Activated naive CD8-positive, alpha-beta T cell treated with anti-CD3 and anti-CD28 coated beads for 36 hours (primary cell): ENCODE measurements around the gene STXBP5L. TPM values are rescaled to one million over a fixed set of nuclear protein-coding genes. Genes with fewer than 3 reads are reported as not detected.
"Not testable (repeated sequence)": the region's sequence is repeated elsewhere in the genome, so short reads cannot be mapped to it uniquely, and the experiment has no call there.

Experiments used
- DNase-seq: peaks from one replicate; pipeline ENCODE4 v3.0.0; 2021
- H3K27ac Mint-ChIP-seq: one replicate; pipeline ENCODE4 v1.8.0; 2022; ENCODE audit warnings: mild to moderate bottlenecking, moderate library complexity, mixed read lengths
- H3K27me3 Mint-ChIP-seq: one replicate; pipeline ENCODE4 v1.8.0; 2022; ENCODE audit warnings: mild to moderate bottlenecking, mixed read lengths
- H3K36me3 Mint-ChIP-seq: one replicate; pipeline ENCODE4 v1.8.0; 2021; ENCODE audit warnings: mild to moderate bottlenecking, mixed read lengths
- H3K4me1 Mint-ChIP-seq: one replicate; pipeline ENCODE4 v1.8.0; 2021; ENCODE audit warnings: mixed read lengths
- H3K4me3 Mint-ChIP-seq: one replicate; pipeline ENCODE4 v1.8.0; 2022; ENCODE audit warnings: mild to moderate bottlenecking, moderate library complexity, mixed read lengths
- H3K9me3 Mint-ChIP-seq: one replicate; pipeline ENCODE4 v1.8.0; 2022; ENCODE audit warnings: mixed read lengths
- total RNA-seq, 2 experiments: library from RNA; stranded (reverse); gene quantifications; one replicate each; pipeline ENCODE4 v1.2.3, GENCODE V29; 2021

Gene STXBP5L
- total RNA-seq, 2 experiments from 2014 or later: not detected

GRCh38 chr3:121399820-121400219 is 491.8 kb downstream of the STXBP5L start:
- Mint-ChIP-seq H3K36me3 (peaks cover 4% of the 10 kb centered on the region), H3K27ac (no peak overlapping the region), H3K4me3 (no peak overlapping the region), H3K27me3 (peaks cover 19% of the 10 kb centered on the region), H3K4me1 (no peaks in the 10 kb centered on the region), H3K9me3 (no peaks in the 10 kb centered on the region)
- no peak for DNase-seq

GRCh38 chr3:121405631-121406030 is 497.6 kb downstream of the STXBP5L start:
- no peak overlapping the region for H3K4me3 Mint-ChIP-seq
- peaks cover 13% of the 10 kb centered on the region for H3K4me1 Mint-ChIP-seq
- peaks cover 10% of the 10 kb centered on the region for H3K27me3 Mint-ChIP-seq

GRCh38 chr3:121411523-121411922 is 503.5 kb downstream of the STXBP5L start:
- no peak overlapping the region for H3K4me3 Mint-ChIP-seq
- H3K27me3 Mint-ChIP-seq: peaks cover 13% of the 10 kb centered on the region
- H3K9me3 Mint-ChIP-seq: no peaks in the 10 kb centered on the region
- no peak overlapping the region for H3K27ac Mint-ChIP-seq
- H3K36me3 Mint-ChIP-seq: peaks cover 2% of the 10 kb centered on the region
- peaks cover 21% of the 10 kb centered on the region for H3K4me1 Mint-ChIP-seq
- no peak for DNase-seq

More at GRCh38 chr3:121405631-121406030, 497.6 kb downstream of the STXBP5L start:
- DNase-seq: no peak
- no peaks in the 10 kb centered on the region for H3K36me3 Mint-ChIP-seq
- H3K9me3 Mint-ChIP-seq: no peaks in the 10 kb centered on the region
- no peak overlapping the region for H3K27ac Mint-ChIP-seq

DNA sequence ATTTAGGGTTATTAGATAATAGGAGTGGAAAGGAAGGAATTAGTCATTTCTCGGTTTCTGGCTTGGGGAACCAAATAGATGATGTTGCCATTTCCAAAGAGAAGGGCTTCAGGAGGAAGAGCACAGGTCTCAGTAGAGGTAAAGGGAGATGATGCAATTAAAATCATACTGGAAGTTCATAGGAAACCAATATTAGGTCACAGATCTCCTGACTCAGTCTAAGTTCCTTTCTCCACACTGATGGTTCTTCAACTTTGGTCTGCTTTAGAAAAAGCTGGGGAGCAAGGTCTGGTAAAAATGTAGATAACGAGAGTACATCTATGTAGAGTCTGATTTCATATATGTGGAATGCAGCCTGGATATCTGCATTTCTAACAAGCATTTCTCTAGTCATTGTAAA is 506.9 kb downstream of the STXBP5L start:
- DNase-seq: no peak
- Mint-ChIP-seq H3K4me1 (peaks cover 11% of the 10 kb centered on the region), H3K36me3 (peaks cover 5% of the 10 kb centered on the region), H3K9me3 (no peaks in the 10 kb centered on the region), H3K27ac (no peak overlapping the region), H3K27me3 (peaks cover 3% of the 10 kb centered on the region), H3K4me3 (no peak overlapping the region)

GRCh38 chr3:121418182-121418581 is 510.2 kb downstream of the STXBP5L start:
- Mint-ChIP-seq H3K27me3 (no peaks in the 10 kb centered on the region), H3K27ac (no peak overlapping the region), H3K9me3 (no peaks in the 10 kb centered on the region), H3K4me3 (no peak overlapping the region), H3K36me3 (peaks cover 5% of the 10 kb centered on the region), H3K4me1 (peaks cover 6% of the 10 kb centered on the region)
- no peak for DNase-seq

- Mint-ChIP-seq H3K4me1 (no peaks in the 10 kb centered on the region), H3K36me3 (peaks cover 32% of the 10 kb centered on the region), H3K27ac (no peak overlapping the region), H3K4me3 (no peak overlapping the region), H3K9me3 (no peaks in the 10 kb centered on the region), H3K27me3 (no peaks in the 10 kb centered on the region)
- no peak for DNase-seq
Observed at GRCh38 chr3:121424549-121424948, 516.5 kb downstream of the STXBP5L start.

DNA sequence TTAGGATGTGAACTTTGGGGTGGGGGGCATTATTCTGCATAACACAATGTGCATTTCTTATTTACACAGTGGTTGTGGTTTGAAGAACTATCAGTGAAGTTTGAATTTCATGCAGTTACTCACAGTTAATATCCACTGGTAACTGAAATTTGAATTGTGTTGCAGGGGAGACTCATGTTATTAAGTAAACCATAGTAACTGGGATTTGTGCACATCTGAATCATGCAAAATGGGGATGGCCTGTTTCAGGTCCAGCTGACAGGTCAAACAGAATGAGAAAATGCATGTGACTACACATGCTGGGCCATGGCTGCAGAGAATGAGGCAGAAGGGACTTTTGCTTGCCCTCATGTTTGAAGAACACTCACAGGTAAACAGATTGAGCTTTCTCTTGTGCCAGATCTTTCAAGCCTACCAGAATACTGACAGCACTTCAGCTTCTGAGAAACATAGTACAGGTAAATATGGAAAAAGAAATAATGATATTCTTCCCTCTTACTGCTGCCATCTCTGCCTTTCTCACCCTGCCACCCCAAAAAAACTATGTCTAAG is 522.7 kb downstream of the STXBP5L start:
- no peak overlapping the region for H3K27ac Mint-ChIP-seq
- no peak overlapping the region for H3K4me3 Mint-ChIP-seq
- peaks cover 11% of the 10 kb centered on the region for H3K4me1 Mint-ChIP-seq
- no peaks in the 10 kb centered on the region for H3K27me3 Mint-ChIP-seq
- H3K36me3 Mint-ChIP-seq: peaks cover 68% of the 10 kb centered on the region
- DNase-seq: no peak
- peaks cover 1% of the 10 kb centered on the region for H3K9me3 Mint-ChIP-seq

GRCh38 chr3:121431726-121432517 is 523.9 kb downstream of the STXBP5L start:
- H3K4me3 Mint-ChIP-seq: no peak overlapping the region
- DNase-seq: peak; percentile 28

DNA sequence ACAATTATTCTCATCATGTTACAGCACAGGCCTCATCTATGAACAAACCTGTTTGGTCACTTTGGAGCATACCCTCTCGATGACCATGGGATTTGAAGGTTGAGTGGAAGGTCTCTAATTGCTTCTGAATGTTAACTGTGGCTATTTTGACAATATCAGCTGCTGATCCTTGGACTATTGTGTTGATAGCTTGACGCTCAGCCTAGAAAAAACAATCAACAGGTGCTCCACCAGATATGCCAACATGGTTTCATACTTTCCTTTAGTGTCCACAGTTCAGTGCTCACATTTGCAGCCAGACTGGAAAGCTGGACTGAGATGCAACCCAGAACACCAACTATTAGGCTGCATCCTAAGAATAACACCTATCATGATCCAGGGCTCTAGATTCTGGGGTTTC is 528.1 kb downstream of the STXBP5L start:
- Mint-ChIP-seq H3K4me1 (peaks cover 11% of the 10 kb centered on the region), H3K4me3 (no peak overlapping the region), H3K27ac (no peak overlapping the region), H3K27me3 (no peaks in the 10 kb centered on the region), H3K9me3 (no peaks in the 10 kb centered on the region), H3K36me3 (peaks cover 61% of the 10 kb centered on the region)
- DNase-seq: no peak

More at GRCh38 chr3:121431726-121432517, 523.9 kb downstream of the STXBP5L start:
- Mint-ChIP-seq H3K4me1 (peaks cover 11% of the 10 kb centered on the region), H3K27me3 (no peaks in the 10 kb centered on the region), H3K9me3 (peaks cover 1% of the 10 kb centered on the region), H3K36me3 (peaks cover 71% of the 10 kb centered on the region), H3K27ac (peak overlapping the region; percentile 34)

- no peaks in the 10 kb centered on the region for H3K27me3 Mint-ChIP-seq
- H3K27ac Mint-ChIP-seq: no peak overlapping the region
- H3K4me3 Mint-ChIP-seq: no peak overlapping the region
- no peak for DNase-seq
- no peaks in the 10 kb centered on the region for H3K9me3 Mint-ChIP-seq
- peaks cover 11% of the 10 kb centered on the region for H3K4me1 Mint-ChIP-seq
- H3K36me3 Mint-ChIP-seq: peaks cover 61% of the 10 kb centered on the region
Observed at GRCh38 chr3:121436641-121437040, 528.6 kb downstream of the STXBP5L start.

DNA sequence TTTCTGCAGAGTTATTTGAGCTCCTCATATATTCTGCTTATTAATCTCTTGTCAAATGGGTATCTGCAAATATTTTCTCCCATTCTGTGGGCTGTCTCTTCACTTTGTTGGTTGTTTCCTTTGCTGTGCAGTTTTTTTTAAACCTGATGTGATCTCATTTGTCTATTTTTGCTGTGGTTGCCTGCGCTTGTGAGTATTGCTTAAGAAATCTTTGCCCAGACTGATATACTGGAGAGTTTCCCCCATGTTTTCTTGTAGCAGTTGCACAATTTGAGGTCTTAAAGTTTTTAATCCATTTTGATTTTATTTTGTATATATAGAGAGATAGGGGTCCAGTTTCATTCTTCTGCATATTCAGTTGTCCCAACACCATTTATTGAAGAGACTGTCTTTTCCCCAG is 535.5 kb downstream of the STXBP5L start:
- H3K4me1 Mint-ChIP-seq: no peaks in the 10 kb centered on the region

DNA sequence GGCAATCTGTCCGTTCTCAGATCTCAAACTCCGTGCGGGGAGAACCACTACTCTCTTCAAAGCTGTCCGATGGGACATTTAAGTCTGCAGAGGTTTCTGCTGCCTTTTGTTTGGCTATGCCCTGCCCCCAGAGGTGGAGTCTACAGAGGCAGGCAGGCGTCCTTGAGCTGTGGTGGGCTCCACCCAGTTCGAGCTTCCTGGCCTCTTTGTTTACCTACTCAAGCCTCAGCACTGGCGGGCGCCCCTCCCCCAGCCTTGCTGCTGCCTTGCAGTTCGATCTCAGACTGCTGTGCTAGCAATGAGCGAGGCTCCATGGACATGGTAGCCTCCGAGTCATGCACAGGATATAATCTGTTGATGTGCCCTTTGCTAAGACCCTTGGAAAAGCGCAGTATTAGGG is 543.7 kb downstream of the STXBP5L start:
- not testable (repeated sequence) for H3K27me3 Mint-ChIP-seq, H3K9me3 Mint-ChIP-seq, DNase-seq, H3K27ac Mint-ChIP-seq, H3K4me3 Mint-ChIP-seq, H3K4me1 Mint-ChIP-seq
- peaks cover 72% of the 10 kb centered on the region for H3K36me3 Mint-ChIP-seq

More for the DNA sequence above, 535.5 kb downstream of the STXBP5L start:
- Mint-ChIP-seq H3K27ac (no peak overlapping the region), H3K9me3 (no peaks in the 10 kb centered on the region), H3K36me3 (peaks cover 48% of the 10 kb centered on the region), H3K4me3 (no peak overlapping the region), H3K27me3 (no peaks in the 10 kb centered on the region)
- DNase-seq: no peak

DNA sequence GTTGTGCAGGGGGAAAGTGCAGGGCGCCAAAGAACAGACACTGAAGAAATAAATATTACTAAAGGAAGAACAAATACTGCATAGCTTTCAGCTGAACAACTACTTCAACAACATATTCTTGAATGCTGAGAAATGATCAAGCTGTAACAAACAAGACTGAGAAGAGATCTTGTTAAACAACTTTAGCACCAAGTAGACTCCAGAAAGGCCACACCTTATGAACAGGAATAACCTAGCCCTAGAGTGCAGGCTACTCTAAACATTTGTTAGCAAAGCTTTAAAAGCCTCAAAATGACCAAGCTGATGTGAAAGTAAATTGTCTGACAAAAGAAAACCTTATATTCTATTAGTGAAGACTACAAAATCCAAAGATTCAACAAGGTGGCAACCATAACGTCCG is 554.6 kb downstream of the STXBP5L start:
- H3K9me3 Mint-ChIP-seq: no peaks in the 10 kb centered on the region

GRCh38 chr3:121463745-121464144 is 555.7 kb downstream of the STXBP5L start:
- H3K27me3 Mint-ChIP-seq: no peaks in the 10 kb centered on the region
- no peak overlapping the region for H3K4me3 Mint-ChIP-seq
- no peaks in the 10 kb centered on the region for H3K4me1 Mint-ChIP-seq
- H3K9me3 Mint-ChIP-seq: no peaks in the 10 kb centered on the region
- H3K36me3 Mint-ChIP-seq: peaks cover 63% of the 10 kb centered on the region
- no peak overlapping the region for H3K27ac Mint-ChIP-seq
- DNase-seq: no peak

More for the DNA sequence above, 554.6 kb downstream of the STXBP5L start:
- H3K4me3 Mint-ChIP-seq: no peak overlapping the region
- H3K4me1 Mint-ChIP-seq: no peaks in the 10 kb centered on the region
- peaks cover 64% of the 10 kb centered on the region for H3K36me3 Mint-ChIP-seq
- H3K27ac Mint-ChIP-seq: no peak overlapping the region
- no peak for DNase-seq
- no peaks in the 10 kb centered on the region for H3K27me3 Mint-ChIP-seq

- H3K27ac Mint-ChIP-seq: no peak overlapping the region
- H3K27me3 Mint-ChIP-seq: no peaks in the 10 kb centered on the region
- no peaks in the 10 kb centered on the region for H3K9me3 Mint-ChIP-seq
- DNase-seq: no peak
- H3K36me3 Mint-ChIP-seq: peaks cover 58% of the 10 kb centered on the region
- H3K4me1 Mint-ChIP-seq: no peaks in the 10 kb centered on the region
- no peak overlapping the region for H3K4me3 Mint-ChIP-seq
Observed at GRCh38 chr3:121467085-121467484, 559.1 kb downstream of the STXBP5L start.

DNA sequence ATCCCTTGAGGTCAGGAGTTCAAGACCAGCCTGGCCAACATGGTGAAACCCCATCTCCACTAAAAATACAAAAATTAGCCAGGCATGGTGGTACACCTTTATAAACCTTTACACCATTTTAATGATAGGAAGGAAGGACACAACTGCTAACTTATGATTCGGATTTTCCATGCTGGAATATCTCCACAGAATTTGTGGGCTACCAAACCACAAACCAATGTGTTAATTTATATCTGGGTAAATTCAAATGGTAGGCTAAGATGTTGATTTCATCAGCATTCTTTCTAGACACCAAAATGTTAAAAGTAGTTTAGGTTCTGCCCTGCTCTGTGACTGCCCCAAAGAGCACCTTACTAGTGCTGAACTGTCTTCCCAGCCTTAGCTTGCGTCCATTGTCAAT is 565.0 kb downstream of the STXBP5L start:
- no peak overlapping the region for H3K4me3 Mint-ChIP-seq
- peaks cover 57% of the 10 kb centered on the region for H3K36me3 Mint-ChIP-seq
- H3K27ac Mint-ChIP-seq: no peak overlapping the region
- no peaks in the 10 kb centered on the region for H3K4me1 Mint-ChIP-seq
- H3K27me3 Mint-ChIP-seq: no peaks in the 10 kb centered on the region
- no peak for DNase-seq
- no peaks in the 10 kb centered on the region for H3K9me3 Mint-ChIP-seq
